T-helper 9 cell (primary cell): Measurements from ENCODE around the gene CRTC1.
"Not testable (repeated sequence)": the region's sequence is repeated elsewhere in the genome, so short reads cannot be mapped to it uniquely, and the experiment has no call there.

ENCODE experiments used
- DNase-seq: peaks from one replicate; pipeline ENCODE4 v3.0.0-alpha.2; 2020

The CRTC1 gene

GRCh38 chr19:18704971-18705370, 21.5 kb downstream of the CRTC1 start:
- DNase-seq: no peak

- DNase-seq: no peak
These were observed 25.2 kb downstream of the CRTC1 start for GRCh38 chr19:18708452-18709231.

- no peak for DNase-seq
These were observed 26.1 kb downstream of the CRTC1 start for GRCh38 chr19:18709546-18709945.

- DNase-seq: no peak
These were observed 26.7 kb downstream of the CRTC1 start for GRCh38 chr19:18710186-18710585.

GRCh38 chr19:18710996-18711751, 27.7 kb downstream of the CRTC1 start:
- no peak for DNase-seq

- DNase-seq: no peak
These were observed 28.4 kb downstream of the CRTC1 start for GRCh38 chr19:18711893-18712292.

GRCh38 chr19:18712981-18713380, 29.5 kb downstream of the CRTC1 start:
- no peak for DNase-seq

- DNase-seq: no peak
These were observed 30.2 kb downstream of the CRTC1 start for GRCh38 chr19:18713550-18714117.

- no peak for DNase-seq
These were observed 31.9 kb downstream of the CRTC1 start for GRCh38 chr19:18715416-18715815.

GRCh38 chr19:18716857-18717256, 33.4 kb downstream of the CRTC1 start:
- no peak for DNase-seq

- no peak for DNase-seq
These were observed 34.1 kb downstream of the CRTC1 start for GRCh38 chr19:18717601-18718000.

GRCh38 chr19:18718015-18718526, 34.6 kb downstream of the CRTC1 start:
- DNase-seq: no peak

GRCh38 chr19:18718846-18719458, 35.5 kb downstream of the CRTC1 start:
- DNase-seq: no peak

- DNase-seq: no peak
These were observed 36.1 kb downstream of the CRTC1 start for GRCh38 chr19:18719541-18719940.

- DNase-seq: no peak
These were observed 40.4 kb downstream of the CRTC1 start for GRCh38 chr19:18723871-18724377.

- DNase-seq: no peak
These were observed 42.6 kb downstream of the CRTC1 start for GRCh38 chr19:18725841-18726770.

GRCh38 chr19:18726846-18727245, 43.4 kb downstream of the CRTC1 start:
- no peak for DNase-seq

- not testable (repeated sequence) for DNase-seq
These were observed 44.1 kb downstream of the CRTC1 start for GRCh38 chr19:18727602-18728001.

GRCh38 chr19:18729933-18730530, 46.6 kb downstream of the CRTC1 start:
- no peak for DNase-seq

GRCh38 chr19:18730885-18731513, 47.5 kb downstream of the CRTC1 start:
- DNase-seq: no peak

GRCh38 chr19:18731562-18732008, 48.1 kb downstream of the CRTC1 start:
- DNase-seq: no peak
